ENCODE data around the gene RNF112.

The RNF112 gene

DNA sequence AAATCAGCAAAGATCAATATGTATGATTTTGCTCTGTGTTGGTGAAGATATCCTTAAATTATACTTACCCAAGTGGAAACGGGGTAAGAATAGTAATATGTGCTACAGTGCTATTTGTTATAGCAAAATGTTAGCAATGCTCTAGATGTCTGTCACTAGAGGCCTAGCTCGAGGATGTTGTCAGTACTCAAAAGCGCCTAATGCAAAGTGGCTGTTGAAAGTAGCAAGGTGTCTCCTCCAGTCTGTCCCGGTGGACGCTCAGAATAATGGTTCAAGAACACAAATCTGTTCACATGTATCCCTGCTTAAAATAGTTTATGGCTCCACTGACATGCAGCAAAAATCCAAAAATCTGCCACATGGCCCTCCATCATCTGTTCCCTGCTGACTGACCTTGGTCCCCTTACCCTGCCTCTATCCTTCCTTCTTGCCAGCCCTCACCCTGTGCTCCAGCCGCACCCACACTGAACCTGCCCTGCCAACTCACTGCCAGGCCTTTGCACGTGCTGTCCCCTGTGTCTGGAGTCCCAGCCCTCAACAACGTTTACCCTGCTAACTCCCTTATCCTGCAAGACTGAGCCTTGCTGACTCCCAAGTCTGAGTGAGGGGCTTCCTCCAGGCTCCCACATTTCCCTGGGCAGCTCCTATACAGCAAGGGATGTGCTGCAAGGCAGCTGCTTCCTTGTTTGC lies 9.6 kb upstream of the RNF112 start:
- no peak for DNase-seq (ENCODE audit: low read depth)
- H3K4me3 ChIP-seq (ENCODE audit: low read length), result no peak overlapping the region
- TF ChIP-seq, protein P1, sequence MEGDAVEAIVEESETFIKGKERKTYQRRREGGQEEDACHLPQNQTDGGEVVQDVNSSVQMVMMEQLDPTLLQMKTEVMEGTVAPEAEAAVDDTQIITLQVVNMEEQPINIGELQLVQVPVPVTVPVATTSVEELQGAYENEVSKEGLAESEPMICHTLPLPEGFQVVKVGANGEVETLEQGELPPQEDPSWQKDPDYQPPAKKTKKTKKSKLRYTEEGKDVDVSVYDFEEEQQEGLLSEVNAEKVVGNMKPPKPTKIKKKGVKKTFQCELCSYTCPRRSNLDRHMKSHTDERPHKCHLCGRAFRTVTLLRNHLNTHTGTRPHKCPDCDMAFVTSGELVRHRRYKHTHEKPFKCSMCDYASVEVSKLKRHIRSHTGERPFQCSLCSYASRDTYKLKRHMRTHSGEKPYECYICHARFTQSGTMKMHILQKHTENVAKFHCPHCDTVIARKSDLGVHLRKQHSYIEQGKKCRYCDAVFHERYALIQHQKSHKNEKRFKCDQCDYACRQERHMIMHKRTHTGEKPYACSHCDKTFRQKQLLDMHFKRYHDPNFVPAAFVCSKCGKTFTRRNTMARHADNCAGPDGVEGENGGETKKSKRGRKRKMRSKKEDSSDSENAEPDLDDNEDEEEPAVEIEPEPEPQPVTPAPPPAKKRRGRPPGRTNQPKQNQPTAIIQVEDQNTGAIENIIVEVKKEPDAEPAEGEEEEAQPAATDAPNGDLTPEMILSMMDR (IDR thresholded peaks at IDR 0.05; ENCODE audit: insufficient read depth, low read depth, low read length, missing control alignments), result no peak

DNA sequence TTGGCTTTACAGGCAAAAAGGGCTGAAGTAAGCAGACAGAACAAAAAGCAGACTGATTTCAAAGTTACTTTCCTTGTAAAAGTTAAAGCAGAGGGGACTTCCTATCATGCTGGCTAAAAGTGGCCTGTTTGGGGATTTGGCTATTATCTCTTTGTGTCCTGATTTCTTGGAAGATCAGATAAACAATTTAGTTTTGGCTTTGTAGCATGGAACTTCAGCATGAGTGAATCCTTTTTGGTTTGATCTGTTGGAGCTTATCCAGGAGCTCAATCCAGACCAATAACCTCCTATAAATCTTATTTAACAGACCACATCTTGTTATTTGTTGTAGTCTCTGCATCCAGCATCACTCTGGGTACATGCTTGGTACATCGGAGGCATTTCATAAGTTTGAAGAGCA lies 8.9 kb upstream of the RNF112 start:
- DNase-seq (ENCODE audit: low read depth), result no peak
- no peak overlapping the region for H3K4me3 ChIP-seq (ENCODE audit: low read length)
- TF ChIP-seq, protein P1 (IDR thresholded peaks at IDR 0.05; ENCODE audit: insufficient read depth, low read depth, low read length, missing control alignments), result no peak

- TF ChIP-seq, protein P1 (IDR thresholded peaks at IDR 0.05; ENCODE audit: insufficient read depth, low read depth, low read length, missing control alignments), result no peak
- no peak for DNase-seq (ENCODE audit: low read depth)
- no peak overlapping the region for H3K4me3 ChIP-seq (ENCODE audit: low read length)
These were observed 8.0 kb upstream of the RNF112 start for GRCh38 chr17:19403021-19403420.

- H3K4me3 ChIP-seq (ENCODE audit: low read length), result no peak overlapping the region
- no peak for DNase-seq (ENCODE audit: low read depth)
- TF ChIP-seq, protein P1 (IDR thresholded peaks at IDR 0.05; ENCODE audit: insufficient read depth, low read depth, low read length, missing control alignments), result no peak
These were observed 6.8 kb upstream of the RNF112 start for GRCh38 chr17:19404264-19404663.

DNA sequence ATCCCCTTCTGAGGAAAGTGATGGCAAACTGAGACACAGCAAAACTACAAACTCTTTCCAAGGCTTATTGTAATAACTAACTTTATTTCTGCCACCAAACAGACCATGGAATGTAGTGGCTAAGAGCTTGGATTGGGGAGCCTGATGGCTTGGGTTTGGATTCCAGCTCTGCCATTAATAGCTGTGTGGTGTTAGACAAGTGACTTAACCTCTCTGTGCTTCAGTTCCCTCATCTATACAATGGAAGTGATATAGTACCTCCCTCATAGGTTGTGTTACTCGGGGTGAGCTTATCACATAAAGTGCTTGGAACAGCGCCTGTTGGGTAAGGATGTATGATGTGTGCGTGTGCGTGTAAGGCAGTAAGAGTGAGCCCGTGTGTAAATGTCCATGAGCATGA lies 5.9 kb upstream of the RNF112 start:
- no peak for DNase-seq (ENCODE audit: low read depth)
- TF ChIP-seq, protein P1 (IDR thresholded peaks at IDR 0.05; ENCODE audit: insufficient read depth, low read depth, low read length, missing control alignments), result no peak
- H3K4me3 ChIP-seq (ENCODE audit: low read length), result no peak overlapping the region

DNA sequence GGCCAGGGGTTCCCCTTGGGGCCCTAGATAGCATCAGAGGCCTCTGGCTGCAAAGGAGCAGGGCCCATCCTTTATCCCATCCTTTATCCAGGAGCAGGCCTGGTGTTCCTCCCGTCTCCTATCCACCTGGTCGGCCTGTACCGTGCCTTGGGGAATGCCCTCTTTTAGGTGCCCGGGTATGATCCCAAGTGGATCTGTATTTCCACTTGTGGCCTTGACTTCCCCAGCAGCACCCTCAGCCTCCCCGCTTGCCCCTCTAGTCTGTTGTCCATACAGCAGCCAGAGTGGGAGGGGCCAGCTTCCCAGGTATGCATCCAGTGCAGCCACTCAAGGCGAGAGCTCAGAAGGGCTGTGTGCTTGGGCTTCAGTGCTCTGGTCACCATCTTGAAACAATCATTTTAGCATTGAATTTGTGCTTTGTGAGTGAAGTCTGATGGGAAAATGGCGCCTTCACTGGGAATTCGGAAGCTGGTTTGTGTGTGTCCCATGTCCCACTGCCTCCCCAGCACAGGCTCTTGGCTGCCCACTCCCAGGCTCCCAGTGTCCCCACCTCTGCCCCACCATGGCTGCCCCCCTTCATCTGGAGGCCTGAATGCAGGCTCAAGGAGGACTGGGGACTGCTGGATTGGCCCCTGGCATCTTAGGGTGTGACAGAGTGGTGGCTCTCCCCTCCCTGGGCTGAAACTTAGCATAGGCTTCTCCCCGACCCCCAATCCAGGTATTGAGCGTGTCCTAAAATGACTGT lies 3.3 kb upstream of the RNF112 start:
- H3K4me3 ChIP-seq (ENCODE audit: low read length), result no peak overlapping the region
- DNase-seq (ENCODE audit: low read depth), result no peak
- TF ChIP-seq, protein P1 (IDR thresholded peaks at IDR 0.05; ENCODE audit: insufficient read depth, low read depth, low read length, missing control alignments), result no peak
